HG03066 (cell line): ENCODE data around the gene NCDN.

ENCODE experiments used
- ATAC-seq: cut with Tn5 transposase; IDR thresholded peaks from one replicate; pipeline ENCODE4 v1.9.1; 2021; ENCODE audit warnings: low read depth; ENCODE audit not compliant: unreplicated experiment

Gene NCDN

GRCh38 chr1:35557611-35558373 lies at the start of gene NCDN:
Gene NCDN (plus strand): TSS chr1:35557799. CDS start chr1:35558191, 392 bp downstream.
- peak; percentile 83 for ATAC-seq

- no peak for ATAC-seq
Measured at GRCh38 chr1:35507947-35508346, 49.7 kb upstream of the NCDN start.

DNA sequence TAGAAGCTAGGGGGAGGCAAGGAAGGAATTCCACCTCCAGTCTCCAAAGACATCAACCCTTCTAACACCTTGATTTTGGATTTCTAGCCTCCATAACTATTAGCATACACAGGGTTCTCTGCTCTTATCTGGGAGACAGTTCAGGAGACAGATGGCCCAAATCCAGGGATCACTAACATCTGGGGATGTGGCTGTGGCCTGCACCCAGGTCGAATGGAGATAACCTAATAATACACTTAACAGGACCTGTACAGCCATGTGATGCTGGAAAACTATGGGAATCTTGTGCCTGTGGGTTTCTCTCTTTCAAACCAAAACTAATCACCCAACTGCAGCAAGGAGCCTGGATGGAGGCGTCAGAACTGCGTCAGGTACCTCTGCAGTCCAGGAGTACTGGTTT lies 48.0 kb upstream of the NCDN start:
- no peak for ATAC-seq

DNA sequence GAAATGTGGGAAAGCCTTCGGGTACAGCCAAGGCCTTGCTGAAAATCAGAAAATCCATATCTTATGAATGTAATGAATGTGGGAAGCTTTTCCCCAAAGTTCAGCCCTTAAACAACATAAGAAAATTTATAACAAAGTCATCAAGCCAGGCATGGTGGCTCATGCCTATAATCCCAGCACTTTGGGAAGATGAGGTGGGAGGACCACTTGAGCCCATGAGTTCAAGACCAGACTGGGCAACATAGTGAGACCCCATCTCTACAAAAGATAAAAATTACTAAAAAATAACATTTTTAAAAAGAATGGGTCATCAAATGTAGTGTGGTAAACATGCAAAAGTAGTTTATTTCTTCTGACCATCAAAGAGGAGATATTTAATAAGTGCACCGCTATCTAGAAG lies 46.3 kb upstream of the NCDN start:
- no peak for ATAC-seq

- ATAC-seq = no peak
Measured at GRCh38 chr1:35518183-35518582, 39.4 kb upstream of the NCDN start.

- no peak for ATAC-seq
Measured at GRCh38 chr1:35519432-35519831, 38.2 kb upstream of the NCDN start.

DNA sequence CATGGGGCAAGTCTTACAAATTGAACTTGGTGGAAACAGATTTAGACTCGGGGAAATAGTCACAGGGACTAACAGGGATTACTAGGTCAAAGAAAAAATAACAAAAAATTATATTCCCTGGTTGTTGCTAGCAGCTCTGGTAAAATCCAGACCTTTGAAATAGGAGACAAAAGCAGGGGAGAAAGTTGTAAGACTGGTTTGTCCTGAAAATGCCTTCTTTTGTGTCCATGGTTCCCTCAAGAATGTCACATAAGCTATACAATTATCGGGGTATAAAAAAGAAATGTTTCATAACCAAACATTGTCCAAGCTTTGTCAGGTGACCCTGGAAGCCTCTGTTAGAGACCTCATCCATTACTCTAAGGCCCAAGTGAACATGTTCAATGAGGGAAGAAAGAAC lies 33.5 kb upstream of the NCDN start:
- no peak for ATAC-seq

DNA sequence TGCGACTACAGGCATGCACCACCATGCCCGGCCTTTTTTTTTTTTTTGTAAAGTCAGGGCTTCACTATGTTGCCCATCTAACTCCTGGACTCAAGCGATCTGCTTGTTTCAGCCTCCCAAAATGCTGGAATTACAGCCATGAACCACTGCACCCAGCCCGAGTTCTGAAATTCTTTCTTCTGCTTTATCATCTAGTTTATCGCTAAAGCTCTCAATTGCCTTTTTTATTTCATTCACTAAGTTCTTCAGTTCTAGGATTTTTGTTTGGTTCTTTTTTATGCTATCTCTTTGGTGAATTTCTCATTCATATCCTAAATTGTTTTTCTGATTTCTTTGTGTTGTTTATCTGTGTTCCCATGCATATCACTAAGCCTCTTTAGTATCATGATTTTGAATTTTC lies 27.4 kb upstream of the NCDN start:
- ATAC-seq = no peak

- ATAC-seq = no peak
Measured at GRCh38 chr1:35530946-35531345, 26.7 kb upstream of the NCDN start.

DNA sequence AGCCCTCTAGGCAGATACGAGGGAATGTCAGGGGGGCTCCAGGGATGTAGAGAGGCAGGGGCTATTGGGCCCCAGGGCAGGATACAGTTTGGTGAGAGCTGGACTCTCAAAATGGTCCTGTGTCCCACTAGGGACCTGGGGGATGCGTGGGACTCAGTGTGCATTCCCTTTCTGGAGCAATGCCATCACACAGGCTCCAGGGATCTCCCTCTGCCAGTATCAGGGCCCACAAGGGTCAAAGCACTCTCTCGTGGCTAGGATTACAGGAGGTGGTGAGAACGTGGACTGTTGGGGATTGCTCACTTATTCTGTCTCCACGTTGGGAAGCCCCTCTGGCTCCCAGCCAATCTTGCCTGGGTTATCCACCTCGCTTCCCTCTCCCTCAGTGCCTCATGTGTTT lies 26.2 kb upstream of the NCDN start:
- ATAC-seq = no peak

GRCh38 chr1:35532497-35533223 lies 24.9 kb upstream of the NCDN start:
- ATAC-seq = no peak

DNA sequence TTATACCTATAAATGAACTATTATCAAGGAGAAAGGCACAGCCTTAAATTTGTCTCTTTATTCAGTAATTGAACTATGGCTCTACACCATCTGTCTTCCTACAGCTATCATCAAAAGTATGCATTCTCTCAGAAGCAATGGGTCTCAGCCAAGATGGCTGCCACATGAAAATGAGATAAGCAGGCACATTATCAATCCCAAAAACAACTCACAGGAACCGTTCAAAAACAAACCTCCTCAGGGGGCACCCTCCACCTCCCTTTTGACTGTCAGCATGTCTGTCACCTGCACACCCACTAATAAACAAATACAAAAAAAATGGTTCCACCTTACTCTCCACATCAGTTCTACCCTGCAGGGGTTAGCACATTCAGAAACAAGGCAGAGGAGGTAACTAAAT lies 24.0 kb upstream of the NCDN start:
- no peak for ATAC-seq

GRCh38 chr1:35535243-35535642 lies 22.4 kb upstream of the NCDN start:
- ATAC-seq = no peak

DNA sequence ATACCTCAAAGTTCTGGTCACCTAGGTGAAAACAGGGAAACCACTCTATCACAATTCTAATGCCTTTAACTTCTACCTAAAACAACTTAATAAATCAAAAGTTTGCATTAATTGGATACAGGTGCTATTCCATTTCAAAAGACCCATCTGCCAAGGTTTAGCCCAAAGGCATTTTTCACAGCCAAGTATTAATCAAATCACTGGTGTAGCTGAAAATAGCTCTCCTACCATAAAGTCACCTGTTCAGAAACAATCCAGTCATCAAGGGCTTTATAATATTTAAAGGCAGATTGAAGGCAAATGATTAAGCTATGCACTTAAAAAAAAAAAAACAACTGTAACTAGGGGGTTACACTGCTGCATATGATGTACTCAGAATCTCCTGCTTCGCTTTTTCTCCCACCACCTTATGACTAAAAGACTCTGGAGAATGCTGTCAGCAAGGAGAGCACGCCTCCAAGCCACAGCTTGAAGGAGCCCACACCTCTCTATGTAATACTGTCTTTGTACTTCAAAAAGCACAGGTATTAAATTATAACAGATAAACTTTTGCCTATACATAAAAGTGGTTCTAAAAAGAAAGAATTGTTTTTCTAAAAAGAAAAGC lies 20.9 kb upstream of the NCDN start:
- ATAC-seq = no peak

DNA sequence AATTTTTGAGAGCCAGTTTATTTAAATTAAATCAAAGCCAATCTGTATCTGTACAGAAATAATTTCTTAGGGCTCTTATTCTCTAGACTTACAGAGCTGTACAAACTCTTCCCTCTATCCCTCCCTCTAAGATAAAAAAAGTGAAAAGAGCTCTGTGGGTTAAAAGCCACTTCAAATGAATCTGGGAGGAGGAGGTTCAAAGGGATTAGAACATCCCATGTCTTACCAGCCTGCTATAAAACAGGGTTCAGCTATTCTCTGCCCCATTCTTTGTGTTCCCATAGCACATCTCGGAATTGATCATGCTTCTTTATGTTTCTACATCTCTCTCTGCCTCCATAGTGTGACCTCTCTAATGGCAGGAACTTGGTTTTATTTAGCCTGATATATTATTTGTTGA lies 19.8 kb upstream of the NCDN start:
- ATAC-seq = no peak

- no peak for ATAC-seq
Measured at GRCh38 chr1:35539073-35539823, 18.4 kb upstream of the NCDN start.

DNA sequence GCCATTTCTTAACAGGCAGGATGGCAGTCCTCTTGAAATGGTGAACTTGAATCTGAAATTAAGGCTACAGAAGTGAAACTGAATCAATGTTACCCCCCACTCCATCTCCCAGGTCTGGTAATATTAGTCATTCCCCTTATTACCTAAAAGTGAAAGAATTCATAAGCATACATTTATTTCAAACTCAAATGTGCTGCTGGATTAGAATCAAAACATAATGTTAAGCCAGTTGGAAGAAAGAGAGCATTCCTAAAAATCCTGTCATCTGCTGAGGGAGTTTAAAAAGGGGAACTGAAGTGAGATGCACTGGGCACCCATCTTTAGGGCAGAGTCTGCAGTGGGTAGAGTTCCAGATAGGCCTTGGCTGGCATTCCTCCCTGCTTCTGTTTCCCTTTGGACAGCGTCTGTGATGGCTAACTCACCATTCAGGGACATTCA lies 17.8 kb upstream of the NCDN start:
- no peak for ATAC-seq

- no peak for ATAC-seq
Measured at GRCh38 chr1:35544976-35545375, 12.6 kb upstream of the NCDN start.

- no peak for ATAC-seq
Measured at GRCh38 chr1:35546614-35547013, 11.0 kb upstream of the NCDN start.

DNA sequence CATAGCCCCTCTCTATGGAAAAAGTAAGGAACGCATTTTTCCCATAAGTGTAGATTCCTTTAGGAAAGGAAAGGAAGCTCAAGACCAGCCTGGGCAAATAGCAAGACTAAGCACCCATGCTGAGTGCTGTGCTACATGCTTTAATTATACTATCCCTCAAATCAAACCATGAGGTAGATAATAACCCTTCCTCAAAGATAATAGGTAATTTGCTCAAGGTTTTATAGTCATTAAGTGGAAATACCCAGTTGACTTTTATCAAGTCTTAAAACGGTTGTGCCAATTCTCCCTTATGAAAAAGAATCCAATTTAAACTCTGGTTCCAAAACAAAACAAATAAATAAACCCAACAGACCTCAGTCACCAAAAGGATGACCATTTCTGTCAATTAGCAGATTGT lies 3.7 kb upstream of the NCDN start:
- no peak for ATAC-seq
